Measurements from ENCODE around the gene DPM1.

- TF ChIP-seq CTCF (IDR thresholded peaks at IDR 0.05) (no peak), POLR2A (IDR thresholded peaks at IDR 0.05) (no peak)
Observed at GRCh38 chr20:50977066-50978021, 19.0 kb upstream of the DPM1 start.

All from testis (tissue), 2 donors.